HepG2 (cell line): Measurements from ENCODE around the gene LRRC8C. TPM values are rescaled to one million over a fixed set of nuclear protein-coding genes. Genes with fewer than 3 reads are reported as not detected.

Experiments used
- ATAC-seq: fragments of 200-7000 bp; cut with Tn5 transposase; 3 replicates; pipeline ENCODE4 v1.9.1; 2020; ENCODE audit warnings: mild to moderate bottlenecking, moderate library complexity
- BruUV-seq: library from RNA; stranded (reverse); fragments of 400-500 nt; replicated peaks from 2 replicates; lab custom pipeline; 2021; lab: Mats Ljungman, UMichigan
- CTCF ChIA-PET: fragments of 300-600 bp; formaldehyde crosslinking; extraction: SDS; loops from one replicate; lab custom pipeline; 2021; ENCODE audit warnings: low total read pairs, inconsistent platforms, low intra/inter-chr PET ratio; lab: Yijun Ruan, JAX
- POLR2A ChIA-PET: fragments of 350-600 bp; sonication (Branson Sonifier 250); formaldehyde crosslinking; loops from one replicate; lab custom pipeline; 2020; ENCODE audit warnings: antibody characterized with exemption, inconsistent platforms; lab: Yijun Ruan, JAX
- DNase-seq: peaks from one replicate; pipeline ENCODE4 v3.0.0-alpha.2; 2015; ENCODE audit warnings: low spot score
- FAIRE-seq: peaks from 3 replicates; lab custom pipeline; 2011; peaks lifted over from hg19 to GRCh38; lab: Jason Lieb, UNC
- H2AFZ ChIP-seq: one replicate; pipeline ENCODE4 v1.6.1; 2011; ENCODE audit warnings: low read length, inconsistent platforms
- H3K27ac ChIP-seq: fragments of 300-600 bp; 3 replicates; pipeline ENCODE4 v1.8.0; 2011; ENCODE audit warnings: mixed run types, mild to moderate bottlenecking, mixed read lengths, low read length, inconsistent platforms; ENCODE audit not compliant: insufficient read depth; ENCODE audit errors: extremely low read length
- H3K27me3 ChIP-seq, 2 experiments: fragments of 200-600 bp in 1 of 2; 2 replicates in 1 of 2; 3 replicates in 1 of 2; pipeline versions ENCODE4 v1.6.0 to v1.8.0; 2011; ENCODE audit warnings: low read length in 2 of 2, mild to moderate bottlenecking in 2 of 2, moderate library complexity in 2 of 2, inconsistent platforms in 1 of 2; ENCODE audit not compliant: insufficient read depth in 2 of 2, control insufficient read depth in 1 of 2
- H3K36me3 ChIP-seq, 2 experiments: fragments of 200-600 bp in 1 of 2; replicated peaks in 1 of 2; 2 replicates in 1 of 2; 3 replicates in 1 of 2; pipeline versions ENCODE4 v1.5.1 to v1.8.0; 2011; ENCODE audit warnings: low read length in 2 of 2, inconsistent platforms in 1 of 2; ENCODE audit not compliant: insufficient read depth in 2 of 2, control insufficient read depth in 1 of 2
- H3K4me1 ChIP-seq: 2 replicates; pipeline ENCODE4 v1.5.1; 2012; ENCODE audit warnings: low read length, inconsistent platforms; ENCODE audit not compliant: insufficient read depth
- H3K4me2 ChIP-seq: 2 replicates; pipeline ENCODE4 v1.6.0; 2011; ENCODE audit warnings: low read depth, low read length, inconsistent platforms
- H3K4me3 ChIP-seq, 3 experiments: fragments of 200-600 bp in 1 of 3; sonication (generic), shearing (Covaris generic) in 1 of 3; replicated peaks in 1 of 3; 2 replicates each; pipeline ENCODE4 v1.5.1; 2011 to 2016; ENCODE audit warnings: low read length in 3 of 3, inconsistent platforms in 2 of 3, low read depth in 2 of 3, mild to moderate bottlenecking in 2 of 3, control low read depth in 1 of 3, mixed read lengths in 1 of 3; ENCODE audit not compliant: insufficient read depth in 1 of 3
- H3K79me2 ChIP-seq: one replicate; pipeline ENCODE4 v1.6.1; 2011; ENCODE audit warnings: low read length, inconsistent platforms; ENCODE audit not compliant: insufficient read depth
- H3K9ac ChIP-seq: 2 replicates; pipeline ENCODE4 v1.6.0; 2011; ENCODE audit warnings: mild to moderate bottlenecking, low read depth, low read length, inconsistent platforms; ENCODE audit not compliant: insufficient read depth
- H3K9me3 ChIP-seq: 2 replicates; pipeline ENCODE4 v1.5.1; 2012; ENCODE audit warnings: mild to moderate bottlenecking, low read length
- H4K20me1 ChIP-seq: 2 replicates; pipeline ENCODE4 v1.6.0; 2011; ENCODE audit warnings: inconsistent platforms, mild to moderate bottlenecking, low read length, moderate library complexity; ENCODE audit not compliant: insufficient read depth
- CEBPB ChIP-seq: IDR thresholded peaks from 2 replicates; pipeline ENCODE4 v1.6.1; 2011; ENCODE audit warnings: low read depth, low read length, improper control_type of control experiment, borderline replicate concordance
- FOXA3 ChIP-seq: IDR thresholded peaks from 2 replicates; pipeline ENCODE4 v1.6.1; 2016; ENCODE audit warnings: missing genetic modification reagents, missing compliant biosample characterization
- FOXP1 ChIP-seq, 2 experiments: fragments of 450-650 bp in 1 of 2; IDR thresholded peaks; 2 replicates each; pipeline ENCODE4 v1.6.1; 2017 to 2018; ENCODE audit warnings: antibody characterized with exemption in 1 of 2
- GATAD1 ChIP-seq: IDR thresholded peaks from 2 replicates; pipeline ENCODE4 v1.6.1; 2016; ENCODE audit warnings: missing genetic modification reagents, missing compliant biosample characterization
- GLI4 ChIP-seq: sonication (generic); formaldehyde crosslinking; IDR thresholded peaks from 2 replicates; pipeline ENCODE4 v1.5.1; 2020; ENCODE audit warnings: missing genetic modification reagents, mild to moderate bottlenecking, moderate library complexity, borderline replicate concordance
- HES4 ChIP-seq: sonication (generic); formaldehyde crosslinking; IDR thresholded peaks from 2 replicates; pipeline ENCODE4 v1.9.0; 2021; ENCODE audit warnings: mild to moderate bottlenecking, missing genetic modification reagents, borderline replicate concordance
- NAIF1 ChIP-seq: sonication (generic); formaldehyde crosslinking; IDR thresholded peaks from 2 replicates; pipeline ENCODE4 v1.5.0; 2020; ENCODE audit warnings: mild to moderate bottlenecking, missing genetic modification reagents, borderline replicate concordance
- ZBTB40 ChIP-seq, 2 experiments: fragments of 450-650 bp in 1 of 2; sonication (generic) in 1 of 2; formaldehyde crosslinking in 1 of 2; IDR thresholded peaks; 2 replicates each; pipeline versions ENCODE4 v1.6.1 to v1.8.0; 2016 to 2022; ENCODE audit warnings: antibody characterized with exemption in 1 of 2, mild to moderate bottlenecking in 1 of 2, missing genetic modification reagents in 1 of 2
- ZNF333 ChIP-seq: sonication (generic); formaldehyde crosslinking; IDR thresholded peaks from 2 replicates; pipeline ENCODE4 v1.4.0; 2020; ENCODE audit warnings: mild to moderate bottlenecking, missing genetic modification reagents, borderline replicate concordance
- ZNF431 ChIP-seq: sonication (generic); formaldehyde crosslinking; IDR thresholded peaks from 2 replicates; pipeline ENCODE4 v1.9.0; 2022; ENCODE audit warnings: missing genetic modification reagents, low read depth, mild to moderate bottlenecking, borderline replicate concordance
- ZNF781 ChIP-seq: sonication (generic); formaldehyde crosslinking; IDR thresholded peaks from 2 replicates; pipeline ENCODE4 v1.5.1; 2020; ENCODE audit warnings: borderline replicate concordance, mild to moderate bottlenecking, missing genetic modification reagents; ENCODE audit errors: not compliant biosample characterization
- WGBS: methylation state at CpG from one replicate; pipeline ENCODE4 v1.1.6; 2017; ENCODE audit warnings: low lambda C conversion rate; 5-methylcytosine and 5-hydroxymethylcytosine counted together
- in situ Hi-C: cut with HindIII; loops from 2 replicates; pipeline ENCODE4 v1.10.0; 2017; ENCODE audit warnings: low pct_unique_long_range_greater_than_20kb; ENCODE audit not compliant: extremely low pct_ligation_motif_present
- intact Hi-C: fragments of 100-400 bp; cut with micrococcal nuclease; formaldehyde crosslinking; loops from one replicate; pipeline ENCODE4 v1.10.0; 2022; ENCODE audit not compliant: unreplicated experiment
- polyA plus RNA-seq, 8 experiments: library from polyadenylated mRNA; depleted of rRNA in 3 of 8; stranded (reverse) in 7 of 8; unstranded in 1 of 8; fragments of >200 nt; fragmentation: Illumina TruSeq in 4 of 8; extraction: Trizol in 4 of 8; gene quantifications; 2 replicates each; pipeline versions ENCODE4 v1.2.1 to v1.2.3, GENCODE V29; 2011 to 2016; ENCODE audit warnings: low read depth in 4 of 8, missing spikeins in 1 of 8, mixed read lengths in 1 of 8; ENCODE audit not compliant: insufficient read depth in 1 of 8
- total RNA-seq, 5 experiments: library from RNA; depleted of rRNA; stranded (reverse); fragments of >200 nt; fragmentation: Illumina TruSeq; extraction: Trizol; gene quantifications; 2 replicates each; pipeline ENCODE4 v1.2.3, GENCODE V29; 2016; ENCODE audit warnings: low read depth in 1 of 5

The LRRC8C gene
- total and polyA plus RNA-seq, 2 of the 13 experiments (the other 11 are each of a cell fraction or from before 2014, with no cell fraction given), result 0.22 to 0.32 TPM

- TF ChIP-seq ZNF431 (CRISPR knock-in tag) (no peak), ZNF781 (CRISPR knock-in tag) (no peak), FOXA3 (CRISPR knock-in tag) (no peak), HES4 (no peak), GATAD1 (no peak), ZNF333 (CRISPR knock-in tag) (no peak), NAIF1 (CRISPR knock-in tag) (no peak)
Measured at GRCh38 chr1:89753761-89754160, 120.8 kb downstream of the LRRC8C start (continued).

GRCh38 chr1:89754518-89754917 lies 121.6 kb downstream of the LRRC8C start:
- no peak overlapping the region for H3K9ac ChIP-seq
- H3K4me1 ChIP-seq, result peaks cover 32% of the 10 kb centered on the region
- DNase-seq (no peak), FAIRE-seq (peak; percentile 12), ATAC-seq (peak; percentile 67)
- POLR2A ChIA-PET, result no interaction called here
- intact Hi-C loops, result no loop called here
- H3K36me3 ChIP-seq, result no peaks in the 10 kb centered on the region
- in situ Hi-C loops, result no loop called here
- no TSS peak for BruUV-seq
- WGBS, result 3% methylated on average over 2 of the region's 2 CpGs
- no peaks in the 10 kb centered on the region for H3K79me2 ChIP-seq
- H4K20me1 ChIP-seq, result no peaks in the 10 kb centered on the region
- CTCF ChIA-PET, result no interaction called here
- TF ChIP-seq CEBPB, result peak; percentile 65; the same call in 1 of the 2 replicates
- no peak for TF ChIP-seq FOXP1 (IDR thresholded peaks at IDR 0.05)
- TF ChIP-seq FOXP1 (CRISPR knock-in tag; IDR thresholded peaks at IDR 0.05), result 0 out of 2 replicates have a peak, but pooled peaks have one; percentile 14
- TF ChIP-seq GLI4, result no peak
- TF ChIP-seq ZBTB40 (IDR thresholded peaks at IDR 0.05), result peak; percentile 61
- peak; percentile 99 for TF ChIP-seq ZBTB40 (CRISPR knock-in tag; IDR thresholded peaks at IDR 0.05)
- peaks cover 1 to 12% of the 10 kb centered on the region in 2 experiments; a peak in 3 of 5 replicates for H3K27me3 ChIP-seq
- H3K9me3 ChIP-seq, result no peaks in the 10 kb centered on the region
- H3K4me2 ChIP-seq, result 0 out of 2 replicates have a peak overlapping the region, but pooled peaks have one; percentile 6
- no peak overlapping the region for H3K4me3 ChIP-seq
- no peak overlapping the region for H3K27ac ChIP-seq
- H2AFZ ChIP-seq, result no peak overlapping the region
